Measurements from ENCODE around the gene STX2.

DNA sequence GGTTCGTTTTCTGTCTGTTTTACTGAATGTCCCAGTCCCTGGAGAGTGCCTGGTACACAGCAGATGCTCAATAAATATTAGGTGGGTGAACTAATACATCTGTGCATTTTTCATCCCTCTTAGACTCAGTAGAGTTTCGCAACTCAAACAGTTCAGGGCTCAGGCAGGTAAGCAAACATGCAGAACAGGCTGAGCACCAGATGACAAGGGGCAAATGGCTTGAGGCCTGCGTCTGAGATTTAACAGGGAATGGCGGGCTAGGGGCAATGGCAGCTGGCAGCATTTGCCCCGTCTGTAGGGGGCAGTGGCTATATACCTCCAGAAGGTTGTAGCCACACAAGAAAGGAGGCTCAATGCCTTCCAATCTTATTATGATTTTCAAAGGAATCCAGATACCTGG is 24.2 kb upstream of the STX2 start:
- TF ChIP-seq POLR2A (IDR thresholded peaks at IDR 0.05), result no peak
- TF ChIP-seq, protein P1, sequence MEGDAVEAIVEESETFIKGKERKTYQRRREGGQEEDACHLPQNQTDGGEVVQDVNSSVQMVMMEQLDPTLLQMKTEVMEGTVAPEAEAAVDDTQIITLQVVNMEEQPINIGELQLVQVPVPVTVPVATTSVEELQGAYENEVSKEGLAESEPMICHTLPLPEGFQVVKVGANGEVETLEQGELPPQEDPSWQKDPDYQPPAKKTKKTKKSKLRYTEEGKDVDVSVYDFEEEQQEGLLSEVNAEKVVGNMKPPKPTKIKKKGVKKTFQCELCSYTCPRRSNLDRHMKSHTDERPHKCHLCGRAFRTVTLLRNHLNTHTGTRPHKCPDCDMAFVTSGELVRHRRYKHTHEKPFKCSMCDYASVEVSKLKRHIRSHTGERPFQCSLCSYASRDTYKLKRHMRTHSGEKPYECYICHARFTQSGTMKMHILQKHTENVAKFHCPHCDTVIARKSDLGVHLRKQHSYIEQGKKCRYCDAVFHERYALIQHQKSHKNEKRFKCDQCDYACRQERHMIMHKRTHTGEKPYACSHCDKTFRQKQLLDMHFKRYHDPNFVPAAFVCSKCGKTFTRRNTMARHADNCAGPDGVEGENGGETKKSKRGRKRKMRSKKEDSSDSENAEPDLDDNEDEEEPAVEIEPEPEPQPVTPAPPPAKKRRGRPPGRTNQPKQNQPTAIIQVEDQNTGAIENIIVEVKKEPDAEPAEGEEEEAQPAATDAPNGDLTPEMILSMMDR (IDR thresholded peaks at IDR 0.05 in 4 of 5, conservative IDR thresholded peaks at IDR 0.05 in 1 of 5), result no peak

All from gastrocnemius medialis (tissue), 4 donors.